ENCODE results near the gene ETV6.

ETV6 gene

DNA sequence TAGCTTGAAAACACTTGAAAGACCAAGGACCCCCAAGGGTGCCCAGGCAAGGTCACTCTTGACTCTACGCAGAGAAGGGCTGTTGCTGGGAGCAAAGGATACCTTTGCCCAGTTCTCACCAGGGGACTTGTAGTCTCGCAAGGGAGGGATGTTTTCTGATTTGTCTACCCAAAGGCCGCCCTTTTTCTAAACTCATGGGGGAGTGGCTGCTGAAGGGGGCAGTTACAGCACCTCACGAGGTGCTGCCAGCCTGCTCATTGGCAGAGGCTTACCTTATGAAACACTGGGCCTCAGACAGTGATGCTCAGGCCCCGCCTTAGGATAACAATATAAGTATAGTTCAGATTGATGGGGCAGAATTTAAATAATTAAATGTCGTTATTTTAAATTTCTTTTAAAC lies 107.0 kb downstream of the ETV6 start:
- peaks cover 24% of the 10 kb centered on the region for H3K36me3 Mint-ChIP-seq (ENCODE audit: low read depth)
- H3K27ac Mint-ChIP-seq, result no peak overlapping the region
- peaks cover 30% of the 10 kb centered on the region for H3K4me1 Mint-ChIP-seq
- peaks cover 6% of the 10 kb centered on the region for H3K27me3 Mint-ChIP-seq (ENCODE audit: low read depth, poor library complexity)
- H3K9me3 Mint-ChIP-seq, result no peaks in the 10 kb centered on the region
- DNase-seq, result no peak
- TF ChIP-seq, protein P1, sequence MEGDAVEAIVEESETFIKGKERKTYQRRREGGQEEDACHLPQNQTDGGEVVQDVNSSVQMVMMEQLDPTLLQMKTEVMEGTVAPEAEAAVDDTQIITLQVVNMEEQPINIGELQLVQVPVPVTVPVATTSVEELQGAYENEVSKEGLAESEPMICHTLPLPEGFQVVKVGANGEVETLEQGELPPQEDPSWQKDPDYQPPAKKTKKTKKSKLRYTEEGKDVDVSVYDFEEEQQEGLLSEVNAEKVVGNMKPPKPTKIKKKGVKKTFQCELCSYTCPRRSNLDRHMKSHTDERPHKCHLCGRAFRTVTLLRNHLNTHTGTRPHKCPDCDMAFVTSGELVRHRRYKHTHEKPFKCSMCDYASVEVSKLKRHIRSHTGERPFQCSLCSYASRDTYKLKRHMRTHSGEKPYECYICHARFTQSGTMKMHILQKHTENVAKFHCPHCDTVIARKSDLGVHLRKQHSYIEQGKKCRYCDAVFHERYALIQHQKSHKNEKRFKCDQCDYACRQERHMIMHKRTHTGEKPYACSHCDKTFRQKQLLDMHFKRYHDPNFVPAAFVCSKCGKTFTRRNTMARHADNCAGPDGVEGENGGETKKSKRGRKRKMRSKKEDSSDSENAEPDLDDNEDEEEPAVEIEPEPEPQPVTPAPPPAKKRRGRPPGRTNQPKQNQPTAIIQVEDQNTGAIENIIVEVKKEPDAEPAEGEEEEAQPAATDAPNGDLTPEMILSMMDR (IDR thresholded peaks at IDR 0.05), result no peak
- H3K4me3 Mint-ChIP-seq, result no peak overlapping the region

DNA sequence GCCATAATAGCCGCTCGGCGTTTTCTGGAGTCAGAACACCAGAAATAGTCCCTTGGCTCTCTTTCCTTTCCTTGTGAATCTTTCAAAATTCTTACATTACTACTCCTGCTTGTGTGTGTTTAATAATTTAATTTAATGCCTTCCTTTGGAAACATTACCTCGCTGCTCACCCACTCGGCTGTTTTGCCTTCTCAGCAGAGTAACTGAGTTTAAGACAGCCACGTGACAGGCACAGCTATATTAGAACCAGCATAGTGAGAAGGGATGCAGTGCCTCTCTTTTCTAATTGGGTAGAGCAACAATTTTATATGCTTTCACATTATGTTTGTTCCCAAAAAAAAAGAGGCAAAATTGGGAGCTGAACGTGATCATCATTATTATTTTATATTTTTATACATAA lies 107.6 kb downstream of the ETV6 start:
- Mint-ChIP-seq H3K4me3 (no peak overlapping the region), H3K36me3 (ENCODE audit: low read depth) (peaks cover 24% of the 10 kb centered on the region), H3K9me3 (no peaks in the 10 kb centered on the region), H3K4me1 (peaks cover 28% of the 10 kb centered on the region), H3K27ac (no peak overlapping the region), H3K27me3 (ENCODE audit: low read depth, poor library complexity) (peaks cover 6% of the 10 kb centered on the region)
- DNase-seq, result no peak
- TF ChIP-seq, protein P1 (IDR thresholded peaks at IDR 0.05), result no peak

DNA sequence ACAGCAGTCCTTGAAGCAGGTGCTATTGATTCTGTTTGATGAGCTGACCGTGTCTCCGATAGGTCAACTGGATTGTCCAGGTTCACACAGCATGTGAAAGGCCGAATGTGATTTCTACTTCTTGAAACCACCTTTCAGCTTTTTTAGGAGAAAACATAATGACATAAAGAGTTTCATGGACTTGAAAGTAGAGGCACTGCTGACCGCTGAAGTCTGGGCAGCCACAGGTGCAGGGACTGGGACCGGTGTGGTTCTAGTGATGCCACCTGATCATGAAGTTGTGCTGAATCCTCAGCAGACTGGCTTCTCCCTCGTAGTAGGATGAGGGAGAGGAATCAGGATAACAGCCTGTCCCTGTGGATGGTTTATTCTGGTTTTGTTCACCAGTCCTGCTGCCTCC lies 108.1 kb downstream of the ETV6 start:
- Mint-ChIP-seq H3K4me1 (peaks cover 28% of the 10 kb centered on the region), H3K27me3 (ENCODE audit: low read depth, poor library complexity) (peaks cover 6% of the 10 kb centered on the region), H3K36me3 (ENCODE audit: low read depth) (peaks cover 24% of the 10 kb centered on the region), H3K27ac (no peak overlapping the region), H3K9me3 (no peaks in the 10 kb centered on the region), H3K4me3 (no peak overlapping the region)
- no peak for DNase-seq
- TF ChIP-seq, protein P1 (IDR thresholded peaks at IDR 0.05), result no peak

DNA sequence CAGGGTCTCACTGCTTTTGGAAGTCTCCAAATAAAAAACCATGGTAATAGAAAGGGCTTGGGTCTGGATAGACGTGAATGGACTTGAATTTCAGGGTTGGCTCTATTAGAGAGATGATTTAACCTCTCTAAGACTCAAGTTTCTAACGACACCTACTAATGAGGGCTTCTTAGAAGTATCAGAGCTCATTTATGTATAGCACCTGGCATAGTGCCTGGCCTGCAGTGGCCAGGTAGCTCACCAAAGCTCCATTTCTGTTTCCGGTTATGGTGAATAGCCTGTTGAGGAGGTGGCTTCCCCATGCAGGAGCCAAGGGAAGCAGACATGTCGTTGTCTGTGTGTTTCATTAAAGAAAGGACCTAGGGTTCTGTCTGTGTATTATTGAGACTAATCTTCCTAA lies 108.6 kb downstream of the ETV6 start:
- H3K27me3 Mint-ChIP-seq (ENCODE audit: low read depth, poor library complexity), result peaks cover 7% of the 10 kb centered on the region
- H3K36me3 Mint-ChIP-seq (ENCODE audit: low read depth), result peaks cover 24% of the 10 kb centered on the region
- no peaks in the 10 kb centered on the region for H3K9me3 Mint-ChIP-seq
- H3K4me1 Mint-ChIP-seq, result peaks cover 31% of the 10 kb centered on the region
- TF ChIP-seq, protein P1 (IDR thresholded peaks at IDR 0.05), result no peak
- H3K4me3 Mint-ChIP-seq, result no peak overlapping the region
- DNase-seq, result no peak
- H3K27ac Mint-ChIP-seq, result no peak overlapping the region

DNA sequence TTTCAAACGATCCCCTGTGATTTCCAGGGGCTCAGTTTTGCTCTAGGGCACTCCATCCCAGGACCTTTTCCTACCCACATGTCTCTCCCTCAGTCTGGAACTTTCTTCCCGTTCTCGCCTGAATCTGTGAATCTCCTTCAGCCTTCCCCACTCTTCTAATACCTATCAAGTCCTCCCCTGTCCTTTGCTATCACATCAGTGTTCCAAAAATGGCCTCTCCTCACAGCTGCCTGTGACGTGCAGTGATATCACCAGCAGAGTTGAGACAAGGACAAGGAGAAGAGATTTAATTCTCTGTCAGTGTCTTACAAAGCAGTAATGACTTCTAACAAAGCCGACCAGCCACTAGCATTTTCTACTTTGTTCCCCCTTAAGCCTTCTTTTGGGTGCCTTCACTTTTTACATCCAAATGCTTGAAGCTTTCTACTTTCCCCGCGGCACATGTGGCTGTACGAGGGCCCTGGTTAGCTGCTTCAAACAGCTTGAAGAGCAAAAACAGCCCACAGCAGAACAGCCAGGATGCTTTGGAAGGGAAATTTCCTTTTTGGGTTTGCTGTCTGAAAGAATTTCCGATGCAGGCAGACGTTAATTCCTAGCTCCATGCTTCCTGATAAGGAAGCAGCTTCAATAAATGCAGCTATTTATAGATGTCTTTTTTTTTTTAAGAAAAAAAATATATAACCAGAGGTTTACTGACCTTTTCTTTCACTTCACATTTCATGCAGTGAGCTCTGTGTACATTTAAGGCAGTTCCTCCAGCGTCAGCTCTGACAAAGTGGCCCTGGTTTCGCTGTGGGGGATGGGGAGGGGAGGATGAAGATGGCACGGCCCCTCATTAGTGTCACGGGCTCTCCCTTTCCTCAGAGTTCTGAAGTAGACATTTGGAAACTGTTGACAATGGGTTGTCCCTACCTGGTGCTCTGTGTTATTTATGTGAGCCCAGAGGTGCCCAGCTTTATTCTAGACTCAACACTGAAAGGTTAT lies 109.3 kb downstream of the ETV6 start:
- DNase-seq, result no peak
- Mint-ChIP-seq H3K36me3 (ENCODE audit: low read depth) (peaks cover 20% of the 10 kb centered on the region), H3K27ac (peak overlapping the region; percentile 5), H3K4me3 (no peak overlapping the region), H3K4me1 (peaks cover 34% of the 10 kb centered on the region), H3K9me3 (no peaks in the 10 kb centered on the region), H3K27me3 (ENCODE audit: low read depth, poor library complexity) (peaks cover 9% of the 10 kb centered on the region)
- TF ChIP-seq, protein P1 (IDR thresholded peaks at IDR 0.05), result no peak

DNA sequence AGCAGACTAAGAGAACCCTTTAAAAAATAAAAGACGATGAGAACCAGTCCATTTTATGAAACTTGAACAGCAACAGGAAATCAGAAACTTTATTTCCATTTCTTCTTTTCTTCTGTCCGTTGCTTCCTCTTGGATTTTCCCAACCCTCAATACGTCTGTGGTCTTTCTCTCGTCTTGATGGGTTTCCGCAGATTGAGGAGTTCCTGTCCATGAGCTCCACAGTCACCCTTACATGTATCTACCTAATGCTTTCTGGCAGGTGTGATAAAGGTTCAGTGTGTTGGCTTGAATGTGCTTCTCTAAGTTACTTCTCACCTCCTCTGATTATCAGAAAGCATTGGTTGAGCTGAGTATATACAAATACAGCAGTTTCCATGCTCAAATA lies 110.0 kb downstream of the ETV6 start:
- Mint-ChIP-seq H3K36me3 (ENCODE audit: low read depth) (peaks cover 13% of the 10 kb centered on the region), H3K9me3 (no peaks in the 10 kb centered on the region), H3K4me3 (no peak overlapping the region), H3K27me3 (ENCODE audit: low read depth, poor library complexity) (peaks cover 12% of the 10 kb centered on the region), H3K4me1 (peaks cover 39% of the 10 kb centered on the region), H3K27ac (peak overlapping the region; percentile 62)
- no peak for DNase-seq
- TF ChIP-seq, protein P1 (IDR thresholded peaks at IDR 0.05), result no peak
